ENCODE results near the gene MUC20. TPM values are rescaled to one million over a fixed set of nuclear protein-coding genes. Genes with fewer than 3 reads are reported as not detected.

MUC20 gene
- total and polyA plus RNA-seq, 4 donors = 2.6 to 28.3 (median 7.9) TPM

GRCh38 chr3:195762249-195762585 lies 41.4 kb downstream of the MUC20 start:
- no peak overlapping the region for H3K27ac ChIP-seq (ENCODE audit: low read depth, low read length)
- 75% methylated on average over 29 of the region's 36 CpGs for WGBS (ENCODE audit: insufficient coverage)
- H3K4me3 ChIP-seq (ENCODE audit: low read depth, low read length) = no peak overlapping the region
- H3K27me3 ChIP-seq (ENCODE audit: control insufficient read depth, insufficient read depth, low read length) = peaks cover 14% of the 10 kb centered on the region
- DNase-seq (ENCODE audit: low read depth in 4 of 6, low spot score in 6 of 6) = no peak
- no peaks in the 10 kb centered on the region for H3K36me3 ChIP-seq (ENCODE audit: control insufficient read depth, insufficient read depth, low read length)
- no peaks in the 10 kb centered on the region for H3K9me3 ChIP-seq (ENCODE audit: control insufficient read depth, insufficient read depth, low read length)
- H3K4me1 ChIP-seq (ENCODE audit: control insufficient read depth, insufficient read depth, low read length) = peaks cover 23% of the 10 kb centered on the region

GRCh38 chr3:195762611-195763010 lies 41.8 kb downstream of the MUC20 start:
- DNase-seq (ENCODE audit: low read depth in 4 of 6, low spot score in 6 of 6) = no peak
- Histone ChIP-seq H3K27ac (ENCODE audit: low read depth, low read length) (no peak overlapping the region), H3K27me3 (ENCODE audit: control insufficient read depth, insufficient read depth, low read length) (peaks cover 14% of the 10 kb centered on the region), H3K36me3 (ENCODE audit: control insufficient read depth, insufficient read depth, low read length) (no peaks in the 10 kb centered on the region), H3K9me3 (ENCODE audit: control insufficient read depth, insufficient read depth, low read length) (no peaks in the 10 kb centered on the region), H3K4me1 (ENCODE audit: control insufficient read depth, insufficient read depth, low read length) (peaks cover 19% of the 10 kb centered on the region), H3K4me3 (ENCODE audit: low read depth, low read length) (no peak overlapping the region)
- WGBS (ENCODE audit: insufficient coverage) = 88% methylated on average over 35 of the region's 43 CpGs

DNA sequence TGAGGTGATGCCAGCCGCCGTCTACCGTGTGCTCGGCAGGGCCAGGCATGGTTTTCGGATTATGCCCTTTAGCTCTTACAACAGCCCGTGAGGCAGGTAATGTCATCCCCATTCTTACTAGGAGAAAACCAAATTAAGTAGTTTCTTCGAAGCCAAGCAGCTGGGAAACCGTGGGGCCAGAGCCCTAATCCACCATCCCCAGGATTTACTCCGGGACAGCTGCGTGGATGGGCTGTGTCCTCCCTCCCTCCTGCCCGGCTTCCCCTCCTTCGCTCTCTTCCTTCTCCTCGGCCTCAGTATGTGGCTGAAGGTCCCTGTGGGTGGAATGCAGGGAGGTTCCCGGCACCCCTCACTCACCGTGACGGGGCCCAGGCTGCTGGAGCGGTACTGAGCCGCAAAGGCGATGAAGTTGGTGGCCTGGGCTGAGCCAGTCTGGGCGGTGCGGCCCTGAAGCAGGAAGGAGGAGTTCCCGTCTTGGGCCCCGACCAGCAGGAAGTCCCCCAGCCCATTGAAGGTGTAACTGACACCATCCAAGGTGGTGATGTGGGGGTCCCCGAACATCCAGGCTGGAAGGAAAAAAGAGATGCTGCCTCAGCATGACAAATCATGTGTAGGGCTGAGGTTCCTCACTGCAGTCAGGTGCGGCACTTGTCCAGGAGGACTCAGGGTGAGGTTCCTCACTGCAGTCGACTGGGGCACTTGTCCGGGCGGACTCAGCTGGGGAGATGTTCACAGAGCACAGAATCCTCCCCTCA lies 42.5 kb downstream of the MUC20 start:
- Histone ChIP-seq H3K27me3 (ENCODE audit: control insufficient read depth, insufficient read depth, low read length) (peaks cover 11% of the 10 kb centered on the region), H3K36me3 (ENCODE audit: control insufficient read depth, insufficient read depth, low read length) (no peaks in the 10 kb centered on the region), H3K4me1 (ENCODE audit: control insufficient read depth, insufficient read depth, low read length) (peaks cover 14% of the 10 kb centered on the region), H3K27ac (ENCODE audit: low read depth, low read length) (no peak overlapping the region), H3K4me3 (ENCODE audit: low read depth, low read length) (no peak overlapping the region), H3K9me3 (ENCODE audit: control insufficient read depth, insufficient read depth, low read length) (no peaks in the 10 kb centered on the region)
- DNase-seq (ENCODE audit: low read depth in 4 of 6, low spot score in 6 of 6) = no peak
- WGBS (ENCODE audit: insufficient coverage) = 87% methylated on average over 24 of the region's 28 CpGs

DNA sequence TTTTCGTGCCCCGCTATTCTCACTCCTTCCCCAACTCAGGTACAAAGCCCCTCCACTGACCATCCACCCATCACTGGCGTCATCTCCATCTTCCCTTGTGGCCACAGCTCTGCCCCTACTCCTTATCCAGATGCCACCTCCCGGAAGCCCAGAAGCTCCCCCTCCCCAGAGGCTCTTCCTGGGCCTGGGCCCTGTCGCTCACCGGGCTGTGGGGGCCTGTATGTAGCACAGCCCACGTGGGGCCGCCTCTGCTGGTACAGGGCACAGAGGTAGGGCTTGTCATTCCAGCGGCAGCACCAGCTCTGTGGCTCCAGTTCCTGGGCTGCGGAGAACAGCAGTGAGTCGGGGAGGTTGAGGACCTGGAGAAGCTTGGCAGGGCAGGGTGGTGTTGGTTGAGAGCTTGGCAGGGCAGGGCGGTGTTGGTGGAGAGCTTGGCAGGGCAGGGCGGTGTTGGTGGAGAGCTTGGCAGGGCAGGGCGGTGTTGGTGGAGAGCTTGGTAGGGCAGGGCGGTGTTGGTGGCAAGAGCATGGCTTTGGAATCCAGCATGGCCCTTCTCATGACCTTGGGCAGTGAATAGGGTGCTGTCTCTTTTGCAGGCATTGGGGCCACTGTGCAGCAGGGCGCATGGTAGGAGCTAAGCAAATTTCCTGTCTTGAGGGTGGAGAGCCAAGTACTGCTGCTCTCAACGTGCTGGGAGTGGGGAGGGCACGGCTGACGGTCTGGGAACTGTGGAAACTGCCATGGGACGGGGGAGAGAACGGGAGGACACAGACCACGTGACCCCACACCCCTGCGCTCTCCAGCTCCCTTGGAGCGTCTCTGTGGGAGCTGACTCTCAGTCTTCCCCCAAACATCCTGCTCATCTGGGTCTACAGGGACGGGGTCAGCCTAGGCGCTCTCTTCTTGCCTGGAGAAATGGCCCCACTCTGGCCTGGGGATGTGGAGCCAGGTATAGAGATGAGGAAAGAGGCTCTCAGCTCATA lies 43.4 kb downstream of the MUC20 start:
- 86% methylated on average over 24 of the region's 26 CpGs for WGBS (ENCODE audit: insufficient coverage)
- H3K27ac ChIP-seq (ENCODE audit: low read depth, low read length) = no peak overlapping the region
- no peak overlapping the region for H3K4me3 ChIP-seq (ENCODE audit: low read depth, low read length)
- peaks cover 14% of the 10 kb centered on the region for H3K4me1 ChIP-seq (ENCODE audit: control insufficient read depth, insufficient read depth, low read length)
- no peaks in the 10 kb centered on the region for H3K9me3 ChIP-seq (ENCODE audit: control insufficient read depth, insufficient read depth, low read length)
- H3K27me3 ChIP-seq (ENCODE audit: control insufficient read depth, insufficient read depth, low read length) = peaks cover 11% of the 10 kb centered on the region
- H3K36me3 ChIP-seq (ENCODE audit: control insufficient read depth, insufficient read depth, low read length) = no peaks in the 10 kb centered on the region
- no peak for DNase-seq (ENCODE audit: low read depth in 4 of 6, low spot score in 6 of 6)

DNA sequence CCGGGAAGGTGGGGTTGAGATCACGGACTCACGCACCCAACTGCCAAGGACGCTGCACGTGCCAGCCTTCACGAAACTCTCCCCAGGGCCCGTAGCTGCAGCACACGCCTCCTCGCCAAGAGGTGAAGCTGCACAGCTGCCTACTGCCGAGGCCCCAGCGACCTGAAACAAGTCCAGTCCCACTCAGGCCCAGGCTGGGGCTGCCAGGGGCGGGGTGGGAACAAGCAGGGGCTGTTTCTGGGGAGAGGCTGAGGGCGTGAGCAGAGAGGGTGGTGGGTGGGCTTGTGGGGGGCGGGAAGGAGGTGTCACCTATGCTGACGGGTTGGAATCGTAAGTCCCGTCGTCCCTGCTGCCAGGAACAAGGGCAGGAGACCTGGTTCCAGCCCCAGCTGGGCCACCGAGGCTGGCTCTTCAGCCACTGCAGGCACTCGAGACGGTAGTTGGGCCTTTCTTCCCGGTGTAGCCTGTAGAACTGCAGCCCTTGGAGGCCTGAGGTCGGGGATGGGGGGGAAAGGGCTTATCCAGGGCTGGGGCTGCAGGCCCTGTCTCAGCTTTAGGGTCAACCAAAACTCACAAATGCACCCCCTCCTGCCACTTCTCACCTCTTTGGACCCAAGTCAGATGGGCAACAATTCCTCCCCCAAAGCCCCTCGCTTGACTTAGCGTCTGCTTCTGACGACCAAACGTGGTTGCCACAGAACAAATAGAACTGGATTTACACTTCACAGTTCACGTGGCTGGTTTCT lies 44.4 kb downstream of the MUC20 start:
- Histone ChIP-seq H3K9me3 (ENCODE audit: control insufficient read depth, insufficient read depth, low read length) (no peaks in the 10 kb centered on the region), H3K27ac (ENCODE audit: low read depth, low read length) (no peak overlapping the region), H3K27me3 (ENCODE audit: control insufficient read depth, insufficient read depth, low read length) (peaks cover 11% of the 10 kb centered on the region), H3K4me1 (ENCODE audit: control insufficient read depth, insufficient read depth, low read length) (peaks cover 14% of the 10 kb centered on the region), H3K4me3 (ENCODE audit: low read depth, low read length) (no peak overlapping the region), H3K36me3 (ENCODE audit: control insufficient read depth, insufficient read depth, low read length) (no peaks in the 10 kb centered on the region)
- WGBS (ENCODE audit: insufficient coverage) = 86% methylated on average over 23 of the region's 28 CpGs
- no peak for DNase-seq (ENCODE audit: low read depth in 4 of 6, low spot score in 6 of 6)

GRCh38 chr3:195766671-195767070 lies 45.9 kb downstream of the MUC20 start:
- Histone ChIP-seq H3K27me3 (ENCODE audit: control insufficient read depth, insufficient read depth, low read length) (peaks cover 4% of the 10 kb centered on the region), H3K9me3 (ENCODE audit: control insufficient read depth, insufficient read depth, low read length) (no peaks in the 10 kb centered on the region), H3K4me1 (ENCODE audit: control insufficient read depth, insufficient read depth, low read length) (peaks cover 2% of the 10 kb centered on the region), H3K4me3 (ENCODE audit: low read depth, low read length) (no peak overlapping the region), H3K36me3 (ENCODE audit: control insufficient read depth, insufficient read depth, low read length) (no peaks in the 10 kb centered on the region), H3K27ac (ENCODE audit: low read depth, low read length) (no peak overlapping the region)
- DNase-seq (ENCODE audit: low read depth in 4 of 6, low spot score in 6 of 6) = no peak
- WGBS (ENCODE audit: insufficient coverage) = 96% methylated on average over 14 of the region's 14 CpGs

DNA sequence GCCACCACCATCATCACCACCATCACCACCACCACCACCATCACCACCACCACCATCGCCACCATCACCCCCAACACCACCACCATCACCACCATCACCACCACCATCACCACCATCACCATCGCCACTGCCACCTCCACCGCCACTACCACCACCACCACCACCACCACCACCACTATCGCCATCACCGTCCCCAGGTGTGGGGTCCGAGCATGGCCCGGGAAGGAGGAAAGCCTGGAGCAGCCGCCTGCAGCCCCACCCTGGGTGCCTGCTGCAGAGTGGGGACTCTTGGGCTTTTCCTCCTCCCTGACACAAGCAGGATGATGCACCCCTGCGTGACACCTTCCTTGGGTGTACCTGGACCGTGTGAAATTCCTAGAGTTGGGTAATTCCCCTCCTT lies 47.0 kb downstream of the MUC20 start:
- 69% methylated on average over 8 of the region's 10 CpGs for WGBS (ENCODE audit: insufficient coverage)
- Histone ChIP-seq H3K4me3 (ENCODE audit: low read depth, low read length) (no peak overlapping the region), H3K27me3 (ENCODE audit: control insufficient read depth, insufficient read depth, low read length) (peaks cover 2% of the 10 kb centered on the region), H3K27ac (ENCODE audit: low read depth, low read length) (no peak overlapping the region), H3K9me3 (ENCODE audit: control insufficient read depth, insufficient read depth, low read length) (no peaks in the 10 kb centered on the region), H3K36me3 (ENCODE audit: control insufficient read depth, insufficient read depth, low read length) (no peaks in the 10 kb centered on the region), H3K4me1 (ENCODE audit: control insufficient read depth, insufficient read depth, low read length) (no peaks in the 10 kb centered on the region)
- DNase-seq (ENCODE audit: low read depth in 4 of 6, low spot score in 6 of 6) = no peak

GRCh38 chr3:195768414-195768813 lies 47.6 kb downstream of the MUC20 start:
- no peaks in the 10 kb centered on the region for H3K4me1 ChIP-seq (ENCODE audit: control insufficient read depth, insufficient read depth, low read length)
- no peak overlapping the region for H3K4me3 ChIP-seq (ENCODE audit: low read depth, low read length)
- no peak overlapping the region for H3K27ac ChIP-seq (ENCODE audit: low read depth, low read length)
- WGBS (ENCODE audit: insufficient coverage) = 82% methylated on average over 4 of the region's 6 CpGs
- H3K9me3 ChIP-seq (ENCODE audit: control insufficient read depth, insufficient read depth, low read length) = no peaks in the 10 kb centered on the region
- DNase-seq (ENCODE audit: low read depth in 4 of 6, low spot score in 6 of 6) = no peak
- H3K27me3 ChIP-seq (ENCODE audit: control insufficient read depth, insufficient read depth, low read length) = no peaks in the 10 kb centered on the region
- H3K36me3 ChIP-seq (ENCODE audit: control insufficient read depth, insufficient read depth, low read length) = no peaks in the 10 kb centered on the region

GRCh38 chr3:195768831-195769303 lies 48.1 kb downstream of the MUC20 start:
- Histone ChIP-seq H3K27me3 (ENCODE audit: control insufficient read depth, insufficient read depth, low read length) (no peaks in the 10 kb centered on the region), H3K36me3 (ENCODE audit: control insufficient read depth, insufficient read depth, low read length) (no peaks in the 10 kb centered on the region), H3K4me1 (ENCODE audit: control insufficient read depth, insufficient read depth, low read length) (no peaks in the 10 kb centered on the region), H3K9me3 (ENCODE audit: control insufficient read depth, insufficient read depth, low read length) (no peaks in the 10 kb centered on the region), H3K27ac (ENCODE audit: low read depth, low read length) (no peak overlapping the region), H3K4me3 (ENCODE audit: low read depth, low read length) (no peak overlapping the region)
- DNase-seq (ENCODE audit: low read depth in 4 of 6, low spot score in 6 of 6) = no peak
- WGBS (ENCODE audit: insufficient coverage) = 76% methylated on average over 13 of the region's 17 CpGs

Data from spinal cord (tissue), 10 donors.